ENCODE results near the gene BCL10.

GRCh38 chr1:85317560-85317959, 41.1 kb upstream of the BCL10 start:
- TF ChIP-seq CTCF (IDR thresholded peaks at IDR 0.05) = no peak
- no peak for TF ChIP-seq POLR2A (IDR thresholded peaks at IDR 0.05)

All from uterus (tissue), 2 donors.